Naive thymus-derived CD4-positive, alpha-beta T cell (primary cell): ENCODE data around the gene PLEKHG4B. TPM values are rescaled to one million over a fixed set of nuclear protein-coding genes. Genes with fewer than 3 reads are reported as not detected.
"Not testable (repeated sequence)": the region's sequence is repeated elsewhere in the genome, so short reads cannot be mapped to it uniquely, and the experiment has no call there.

Source experiments
- ATAC-seq: fragments of 150-1000 bp; cut with Tn5 transposase; 2 replicates; pipeline ENCODE4 v1.10.0; 2021; ENCODE audit warnings: mild to moderate bottlenecking, moderate library complexity
- CTCF ChIA-PET: fragments of 350-600 bp; sonication (Branson Sonifier 250); formaldehyde crosslinking; loops from one replicate; lab custom pipeline; 2021; ENCODE audit warnings: antibody characterized with exemption; lab: Charles Lee
- POLR2A ChIA-PET: fragments of 350-600 bp; sonication (Branson Sonifier 250); formaldehyde crosslinking; loops from one replicate; lab custom pipeline; 2021; ENCODE audit warnings: antibody characterized with exemption, inconsistent platforms; lab: Charles Lee
- DNase-seq, 9 donors: peaks; one replicate each; pipeline versions ENCODE4 v3.0.0 to v3.0.0-alpha.2; 2020 to 2022; ENCODE audit warnings: mixed read lengths in 1 of 9
- H3K27ac ChIP-seq: one replicate; pipeline ENCODE4 v1.7.0; 2013; ENCODE audit warnings: mild to moderate bottlenecking, low read depth, low read length, moderate library complexity
- H3K27me3 ChIP-seq, 2 donors: one replicate each; pipeline ENCODE4 v1.7.0; 2013; ENCODE audit warnings: low read length in 2 of 2, mild to moderate bottlenecking in 2 of 2, moderate library complexity in 2 of 2; ENCODE audit not compliant: control insufficient read depth in 2 of 2, insufficient read depth in 2 of 2
- H3K36me3 ChIP-seq, 3 experiments: 1 replicate in 2 of 3; 2 replicates in 1 of 3; pipeline ENCODE4 v1.7.0; 2013; ENCODE audit warnings: low read length in 3 of 3, mild to moderate bottlenecking in 3 of 3, moderate library complexity in 1 of 3; ENCODE audit not compliant: insufficient read depth in 3 of 3, control insufficient read depth in 2 of 3
- H3K4me1 ChIP-seq, 2 donors: one replicate each; pipeline ENCODE4 v1.7.0; 2013; ENCODE audit warnings: low read length in 2 of 2, mild to moderate bottlenecking in 2 of 2, moderate library complexity in 1 of 2; ENCODE audit not compliant: control insufficient read depth in 2 of 2, insufficient read depth in 2 of 2
- H3K4me3 ChIP-seq: 2 replicates; pipeline ENCODE4 v1.7.0; 2013; ENCODE audit warnings: mild to moderate bottlenecking, low read length
- H3K9me3 ChIP-seq, 3 experiments: 1 replicate in 2 of 3; 2 replicates in 1 of 3; pipeline ENCODE4 v1.7.0; 2013; ENCODE audit warnings: low read length in 3 of 3; ENCODE audit not compliant: control insufficient read depth in 2 of 3
- H3K27ac Mint-ChIP-seq, 9 donors: one replicate each; pipeline ENCODE4 v1.8.0; 2020 to 2022; ENCODE audit warnings: mixed read lengths in 9 of 9, mild to moderate bottlenecking in 8 of 9, moderate library complexity in 5 of 9, inconsistent platforms in 2 of 9
- H3K27me3 Mint-ChIP-seq, 5 donors: one replicate each; pipeline ENCODE4 v1.8.0; 2021 to 2022; ENCODE audit warnings: mixed read lengths in 5 of 5, mild to moderate bottlenecking in 1 of 5
- H3K36me3 Mint-ChIP-seq, 5 donors: one replicate each; pipeline ENCODE4 v1.8.0; 2020 to 2022; ENCODE audit warnings: mixed read lengths in 5 of 5, mild to moderate bottlenecking in 3 of 5, inconsistent platforms in 1 of 5
- H3K4me1 Mint-ChIP-seq, 7 donors: one replicate each; pipeline ENCODE4 v1.8.0; 2020 to 2022; ENCODE audit warnings: mixed read lengths in 7 of 7, mild to moderate bottlenecking in 3 of 7, inconsistent platforms in 1 of 7
- H3K4me3 Mint-ChIP-seq, 10 donors: one replicate each; pipeline ENCODE4 v1.8.0; 2020 to 2022; ENCODE audit warnings: mild to moderate bottlenecking in 10 of 10, mixed read lengths in 10 of 10, moderate library complexity in 6 of 10, inconsistent platforms in 2 of 10
- H3K9me3 Mint-ChIP-seq, 11 donors: one replicate each; pipeline ENCODE4 v1.8.0; 2020 to 2022; ENCODE audit warnings: mixed read lengths in 11 of 11, mild to moderate bottlenecking in 4 of 11, inconsistent platforms in 1 of 11, moderate library complexity in 1 of 11
- intact Hi-C, 2 donors: fragments of 100-400 bp; cut with micrococcal nuclease; formaldehyde crosslinking; loops; one replicate each; pipeline ENCODE4 v1.15.1; 2023
- polyA plus RNA-seq, 2 donors: library from polyadenylated mRNA; unstranded; fragments of 300-500 nt; fragmentation: Illumina TruSeq; gene quantifications; one replicate each; pipeline ENCODE4 v1.2.3, GENCODE V29; 2021
- total RNA-seq, 6 experiments: library from RNA in 5 of 6; stranded (reverse) in 5 of 6; gene quantifications; 1 replicate in 5 of 6; 2 replicates in 1 of 6; pipeline ENCODE4 v1.2.3 and lab custom pipeline; 2021 to 2026

PLEKHG4B gene
- total and polyA plus RNA-seq, 7 experiments from 2014 or later, result 0.39 to 2.0 TPM; not detected in 5

DNA sequence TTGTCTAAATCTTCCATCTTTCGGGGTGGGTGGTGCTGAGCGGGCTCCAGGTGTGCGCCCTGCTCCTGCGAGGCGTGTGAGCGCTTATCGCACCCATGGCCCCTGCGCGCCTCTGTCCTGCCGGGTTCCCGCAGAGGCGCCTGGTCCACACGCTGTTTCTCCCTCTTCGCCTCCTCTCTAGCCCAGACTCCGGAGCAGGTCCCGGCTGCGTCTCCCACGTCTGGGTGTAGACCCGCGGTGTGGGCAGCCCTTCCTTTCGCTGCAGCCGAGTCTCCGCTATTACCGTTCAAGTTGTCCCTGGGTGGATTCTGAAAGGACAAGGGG, 40.5 kb upstream of the PLEKHG4B start:
- Mint-ChIP-seq H3K27ac (no peak overlapping the region), H3K27me3 (peaks cover 28 to 49% (median 43%) of the 10 kb centered on the region in 5 donors)

DNA sequence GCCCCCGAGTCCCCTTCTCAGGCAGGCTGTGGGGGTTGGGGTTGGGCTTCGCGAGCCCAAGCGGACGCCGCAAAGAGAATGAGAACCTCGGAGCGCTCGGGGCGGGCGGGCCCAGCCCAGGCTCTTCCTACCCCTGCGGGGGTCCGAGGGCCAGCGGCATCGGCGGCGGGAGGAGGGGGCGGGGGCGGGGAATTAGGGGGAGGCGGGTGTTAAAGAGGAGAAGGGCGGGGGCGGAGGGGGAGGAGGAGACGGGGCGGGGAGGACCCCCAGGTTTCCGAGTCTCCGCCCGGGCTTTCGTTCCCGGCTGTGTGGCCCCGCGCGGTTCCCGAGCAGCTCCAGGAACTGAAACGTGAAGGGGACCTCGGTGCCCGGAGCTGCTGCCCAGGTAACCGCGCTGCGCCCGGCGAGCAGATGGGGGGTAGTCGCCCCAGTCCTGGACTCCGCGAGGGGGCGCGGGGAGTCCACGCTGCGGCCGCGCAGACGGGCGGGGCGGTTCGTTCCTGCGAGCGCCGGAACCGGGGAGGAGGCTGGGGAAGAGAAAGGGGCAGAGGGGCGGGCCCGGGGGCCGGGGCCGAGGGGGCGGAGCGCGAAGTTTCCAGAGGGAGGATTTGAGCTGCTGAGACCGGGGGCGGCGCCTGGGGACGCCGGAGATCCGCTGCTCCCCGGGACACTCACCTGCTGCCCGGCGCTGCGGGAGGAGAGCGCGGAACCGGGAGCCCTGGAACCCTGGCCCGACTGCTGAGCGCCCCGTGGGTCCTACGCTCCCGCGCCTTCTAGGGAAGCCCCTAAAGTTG, 38.4 kb upstream of the PLEKHG4B start:
- Mint-ChIP-seq H3K4me3 (peak overlapping the region in 8 of 10 donors; percentile 20 to 77 (median 52)), H3K4me1 (peaks cover 0 to 7% (median 3%) of the 10 kb centered on the region in 7 donors), H3K27ac (no peak overlapping the region), H3K36me3 (peaks cover 0 to 9% (median 0%) of the 10 kb centered on the region in 5 donors), H3K27me3 (peaks cover 24 to 58% (median 38%) of the 10 kb centered on the region in 5 donors), H3K9me3 (peaks cover 0 to 14% (median 11%) of the 10 kb centered on the region in 11 donors)
- Histone ChIP-seq H3K4me1 (no peaks in the 10 kb centered on the region), H3K36me3 (no peaks in the 10 kb centered on the region), H3K9me3 (peaks cover 0 to 5% (median 0%) of the 10 kb centered on the region in 3 experiments), H3K27ac (no peak overlapping the region), H3K4me3 (no peak overlapping the region), H3K27me3 (no peaks in the 10 kb centered on the region)
- CTCF ChIA-PET, result no interaction called here
- intact Hi-C loops, result no loop called here
- POLR2A ChIA-PET, result no interaction called here
- DNase-seq (peak in 4 of 9 donors; percentile 7 to 54 (median 10)), ATAC-seq (peak; percentile 41)

More for the DNA sequence above, 40.5 kb upstream of the PLEKHG4B start:
- Mint-ChIP-seq H3K9me3 (peaks cover 0 to 19% (median 9%) of the 10 kb centered on the region in 11 donors), H3K4me3 (peak overlapping the region in 1 of 10 donors; percentile 16), H3K4me1 (peaks cover 0 to 7% (median 3%) of the 10 kb centered on the region in 7 donors), H3K36me3 (peaks cover 0 to 8% (median 0%) of the 10 kb centered on the region in 5 donors)
- no peak overlapping the region for H3K4me3 ChIP-seq
- CTCF ChIA-PET, result no interaction called here
- no peaks in the 10 kb centered on the region for H3K27me3 ChIP-seq
- no peak overlapping the region for H3K27ac ChIP-seq
- H3K36me3 ChIP-seq, result no peaks in the 10 kb centered on the region
- peaks cover 0 to 5% (median 0%) of the 10 kb centered on the region in 3 experiments for H3K9me3 ChIP-seq
- ATAC-seq (no peak), DNase-seq (no peak)
- intact Hi-C loops, result no loop called here
- no peaks in the 10 kb centered on the region for H3K4me1 ChIP-seq
- POLR2A ChIA-PET, result no interaction called here

DNA sequence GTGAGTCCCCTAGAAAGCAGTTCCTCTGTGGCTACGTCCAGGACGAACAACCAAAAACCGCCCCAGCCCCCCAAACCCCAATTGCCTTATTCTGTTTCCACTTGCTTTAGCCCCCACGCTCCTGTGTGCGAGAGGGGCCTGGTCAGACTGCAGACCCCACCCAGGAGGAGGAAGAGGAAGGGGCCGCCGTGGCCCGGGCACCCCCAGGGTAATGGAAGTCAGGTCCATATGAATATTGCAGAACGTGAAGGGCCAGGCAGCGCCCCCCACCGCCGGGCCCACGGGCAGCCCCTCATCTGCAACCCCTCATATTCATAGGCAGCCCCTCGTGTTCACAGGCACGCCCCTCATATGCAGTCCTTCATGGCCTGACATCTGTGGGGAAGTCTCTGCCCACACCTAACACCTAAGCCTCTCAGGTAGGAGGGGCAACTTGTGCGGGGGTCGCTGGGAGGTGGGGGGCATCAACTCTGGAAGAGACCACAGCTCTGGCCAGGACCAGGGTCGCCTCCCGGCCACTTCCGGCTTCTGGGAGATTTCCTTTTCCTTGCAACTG, 37.7 kb upstream of the PLEKHG4B start:
- no peak overlapping the region for H3K27ac ChIP-seq
- peak overlapping the region in 8 of 10 donors; percentile 26 to 77 (median 60) for H3K4me3 Mint-ChIP-seq

DNA sequence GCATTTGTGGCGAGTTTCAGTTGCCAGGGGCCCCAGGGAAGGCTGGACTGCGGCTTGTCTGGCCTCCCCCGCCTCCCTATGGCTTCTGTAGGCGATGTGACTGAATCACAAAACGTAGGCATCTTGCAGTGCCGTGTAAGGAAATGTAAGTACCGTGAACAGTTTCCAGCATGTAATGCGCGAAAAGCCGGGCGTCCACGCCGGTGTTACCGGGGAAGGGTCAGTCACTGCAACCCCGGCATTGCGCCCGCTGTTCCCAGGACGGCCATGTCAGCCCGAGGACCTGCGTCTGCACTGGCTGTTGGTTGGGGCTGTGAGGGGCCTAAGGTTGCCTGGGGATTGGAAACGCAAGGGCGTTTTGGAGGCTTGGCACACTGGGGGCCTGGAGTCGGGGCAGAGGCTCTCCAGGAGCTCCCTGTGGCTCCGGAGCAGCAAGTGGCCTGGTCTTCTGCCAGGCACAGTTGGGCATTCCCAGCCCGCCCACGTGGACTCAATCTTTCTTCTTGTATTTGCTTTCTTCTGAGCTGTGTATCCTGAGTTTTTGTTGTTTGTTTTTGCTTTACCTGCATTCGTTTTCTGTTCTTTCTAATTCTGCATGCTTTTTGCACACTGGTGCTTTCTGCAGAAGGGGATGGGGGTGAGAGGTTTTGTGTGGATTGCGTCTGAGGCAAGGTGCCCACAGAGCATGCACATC, 36.9 kb upstream of the PLEKHG4B start:
- Mint-ChIP-seq H3K36me3 (peaks cover 0 to 9% (median 0%) of the 10 kb centered on the region in 5 donors), H3K27me3 (peaks cover 24 to 65% (median 42%) of the 10 kb centered on the region in 5 donors), H3K4me3 (peak overlapping the region in 7 of 10 donors; percentile 26 to 77 (median 59)), H3K27ac (no peak overlapping the region), H3K4me1 (peaks cover 0 to 7% (median 3%) of the 10 kb centered on the region in 7 donors), H3K9me3 (peaks cover 0 to 19% (median 11%) of the 10 kb centered on the region in 11 donors)
- H3K27ac ChIP-seq, result no peak overlapping the region
- H3K9me3 ChIP-seq, result peaks cover 0 to 5% (median 0%) of the 10 kb centered on the region in 3 experiments
- no peaks in the 10 kb centered on the region for H3K36me3 ChIP-seq
- ChIA-PET POLR2A (no interaction called here), CTCF (no interaction called here)
- intact Hi-C loops, result no loop called here
- H3K4me3 ChIP-seq, result no peak overlapping the region
- ATAC-seq (no peak), DNase-seq (no peak)
- H3K27me3 ChIP-seq, result no peaks in the 10 kb centered on the region
- no peaks in the 10 kb centered on the region for H3K4me1 ChIP-seq

More for the DNA sequence above, 37.7 kb upstream of the PLEKHG4B start:
- Mint-ChIP-seq H3K27me3 (peaks cover 24 to 61% (median 37%) of the 10 kb centered on the region in 5 donors), H3K4me1 (peaks cover 0 to 7% (median 3%) of the 10 kb centered on the region in 7 donors), H3K27ac (peak overlapping the region in 1 of 9 donors; percentile 45), H3K36me3 (peaks cover 0 to 9% (median 0%) of the 10 kb centered on the region in 5 donors), H3K9me3 (peaks cover 0 to 14% (median 11%) of the 10 kb centered on the region in 11 donors)
- peaks cover 0 to 5% (median 0%) of the 10 kb centered on the region in 3 experiments for H3K9me3 ChIP-seq
- H3K4me1 ChIP-seq, result no peaks in the 10 kb centered on the region
- H3K36me3 ChIP-seq, result no peaks in the 10 kb centered on the region
- no peak overlapping the region for H3K4me3 ChIP-seq
- DNase-seq, result no peak
- no peaks in the 10 kb centered on the region for H3K27me3 ChIP-seq
- ChIA-PET POLR2A (no interaction called here), CTCF (no interaction called here)
- no peak for ATAC-seq
- intact Hi-C loops, result no loop called here

DNA sequence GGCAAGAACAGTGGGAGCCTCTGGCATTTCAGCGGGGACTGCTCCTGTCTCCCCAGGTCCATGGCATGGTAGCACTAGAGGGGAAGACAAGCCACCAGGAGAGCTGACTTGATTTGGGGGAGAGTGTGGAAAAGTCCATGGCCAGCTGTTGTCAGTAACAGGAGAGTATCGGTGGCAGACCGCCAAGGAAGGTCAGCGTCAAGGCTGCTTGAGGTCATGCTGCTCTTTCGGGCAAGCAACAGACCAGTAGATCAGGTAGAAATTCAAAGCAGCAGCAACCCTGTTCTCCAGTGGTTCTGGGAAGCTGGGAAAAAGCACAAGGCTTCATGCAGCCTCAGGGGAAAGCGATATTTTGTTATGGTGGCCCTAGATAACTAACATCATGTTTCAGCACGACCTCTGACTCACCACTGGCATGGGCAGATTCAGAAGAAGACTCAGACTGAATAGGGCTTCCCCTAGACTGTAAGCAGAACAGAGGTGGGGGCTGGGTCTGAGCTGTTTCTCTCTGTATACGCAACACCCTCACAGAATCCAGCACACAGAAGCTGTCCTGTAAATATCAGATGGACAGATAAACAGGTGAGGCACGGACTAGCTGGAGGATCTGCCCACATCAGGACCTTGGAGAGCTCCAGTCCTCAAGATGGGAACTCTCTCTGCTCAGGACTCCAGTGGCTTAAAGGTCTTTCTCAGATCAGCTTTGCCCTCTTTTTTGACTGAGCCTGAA, 35.2 kb upstream of the PLEKHG4B start:
- Histone ChIP-seq H3K27ac (no peak overlapping the region), H3K27me3 (no peaks in the 10 kb centered on the region), H3K4me3 (no peak overlapping the region), H3K4me1 (no peaks in the 10 kb centered on the region), H3K9me3 (no peaks in the 10 kb centered on the region), H3K36me3 (no peaks in the 10 kb centered on the region)
- ChIA-PET POLR2A (no interaction called here), CTCF (no interaction called here)
- Mint-ChIP-seq H3K4me3 (no peak overlapping the region), H3K27me3 (peaks cover 18 to 57% (median 34%) of the 10 kb centered on the region in 5 donors), H3K4me1 (peaks cover 0 to 7% (median 3%) of the 10 kb centered on the region in 7 donors), H3K9me3 (peaks cover 0 to 15% (median 8%) of the 10 kb centered on the region in 11 donors), H3K27ac (no peak overlapping the region), H3K36me3 (peaks cover 0 to 4% (median 0%) of the 10 kb centered on the region in 5 donors)
- DNase-seq (peak in 1 of 9 donors; percentile 4), ATAC-seq (no peak)
- intact Hi-C loops, result no loop called here

DNA sequence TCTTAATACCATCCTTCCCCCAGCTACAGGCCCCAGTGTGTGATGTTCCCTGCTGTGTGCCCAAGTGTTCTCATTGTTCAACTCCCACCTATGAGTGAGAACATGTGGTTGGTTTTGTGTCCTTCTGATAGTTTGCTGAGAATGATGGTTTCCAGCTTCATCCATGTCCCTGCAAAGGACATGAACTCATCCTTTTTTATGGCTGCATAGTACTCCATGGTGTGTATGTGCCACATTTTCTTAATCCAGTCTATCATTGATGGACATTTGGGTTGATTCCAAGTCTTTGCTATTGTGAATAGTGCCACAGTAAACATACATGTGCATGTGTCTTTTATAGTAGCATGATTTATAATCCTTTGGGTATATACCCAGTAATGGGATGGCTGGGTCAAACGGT, 31.7 kb upstream of the PLEKHG4B start:
- H3K9me3 ChIP-seq, ATAC-seq, H3K4me3 ChIP-seq, H3K4me3 Mint-ChIP-seq, CTCF ChIA-PET, POLR2A ChIA-PET, H3K27ac ChIP-seq, H3K36me3 ChIP-seq, intact Hi-C loops, H3K27ac Mint-ChIP-seq, H3K27me3 ChIP-seq, H3K4me1 ChIP-seq, DNase-seq, H3K4me1 Mint-ChIP-seq, H3K36me3 Mint-ChIP-seq: not testable (repeated sequence)
- Mint-ChIP-seq H3K27me3 (peaks cover 13 to 56% (median 49%) of the 10 kb centered on the region in 5 donors), H3K9me3 (peaks cover 0 to 17% (median 9%) of the 10 kb centered on the region in 11 donors)
